GM18868 (cell line): Measurements from ENCODE around the gene CCNF.
A peak's percentile ranks its signal among the peaks of the same experiment; 100 is the strongest.

Source experiments
- ATAC-seq: cut with Tn5 transposase; IDR thresholded peaks from one replicate; pipeline ENCODE4 v1.9.1; 2021; ENCODE audit warnings: mild to moderate bottlenecking, moderate library complexity; ENCODE audit not compliant: unreplicated experiment

The CCNF gene

GRCh38 chr16:2483939-2484897, 55.0 kb downstream of the CCNF start:
- no peak for ATAC-seq

- no peak for ATAC-seq
Observed at GRCh38 chr16:2484898-2485508, 55.8 kb downstream of the CCNF start.

GRCh38 chr16:2485811-2486507, 56.7 kb downstream of the CCNF start:
- no peak for ATAC-seq

GRCh38 chr16:2486645-2487516, 57.6 kb downstream of the CCNF start:
- peak; percentile 79 for ATAC-seq

GRCh38 chr16:2487517-2487842, 58.2 kb downstream of the CCNF start:
- ATAC-seq, result no peak

- no peak for ATAC-seq
Observed at GRCh38 chr16:2487903-2488531, 58.8 kb downstream of the CCNF start.

- no peak for ATAC-seq
Observed at GRCh38 chr16:2489581-2489980, 60.3 kb downstream of the CCNF start.

- ATAC-seq, result no peak
Observed at GRCh38 chr16:2490190-2491105, 61.2 kb downstream of the CCNF start.

- no peak for ATAC-seq
Observed at GRCh38 chr16:2492292-2492691, 63.0 kb downstream of the CCNF start.

GRCh38 chr16:2493605-2494004, 64.4 kb downstream of the CCNF start:
- ATAC-seq, result no peak

GRCh38 chr16:2494616-2495015, 65.4 kb downstream of the CCNF start:
- ATAC-seq, result no peak

GRCh38 chr16:2495041-2495440, 65.8 kb downstream of the CCNF start:
- no peak for ATAC-seq

- no peak for ATAC-seq
Observed at GRCh38 chr16:2496223-2497115, 67.2 kb downstream of the CCNF start.

- ATAC-seq, result no peak
Observed at GRCh38 chr16:2497116-2497630, 67.9 kb downstream of the CCNF start.

- ATAC-seq, result no peak
Observed at GRCh38 chr16:2497695-2498484, 68.6 kb downstream of the CCNF start.

GRCh38 chr16:2498531-2499253, 69.4 kb downstream of the CCNF start:
- ATAC-seq, result no peak

- ATAC-seq, result no peak
Observed at GRCh38 chr16:2499454-2499853, 70.2 kb downstream of the CCNF start.
